ENCODE measurements around the gene PTAFR.

PTAFR gene

GRCh38 chr1:28163496-28164161 lies 12.9 kb downstream of the PTAFR start:
- H3K4me2 ChIP-seq (ENCODE audit: low read length, poor library complexity, severe bottlenecking): no peak overlapping the region
- H3K79me1 ChIP-seq (replicated peaks; ENCODE audit: low read length, poor library complexity, severe bottlenecking): no peaks in the 10 kb centered on the region
- H3K36me3 ChIP-seq (ENCODE audit: control insufficient read depth in 1 of 2, insufficient read depth in 2 of 2, low read depth in 1 of 2, low read length in 2 of 2): no peaks in the 10 kb centered on the region
- no peak overlapping the region for H3K4me3 ChIP-seq (ENCODE audit: insufficient read depth in 1 of 2, low read depth in 1 of 2, low read length in 2 of 2)
- H3K27me3 ChIP-seq (ENCODE audit: control insufficient read depth in 1 of 2, insufficient read depth in 1 of 2, low read length in 2 of 2): no peaks in the 10 kb centered on the region
- 70% methylated on average over 4 of the region's 4 CpGs for WGBS
- H3K4ac ChIP-seq (ENCODE audit: low read depth in 1 of 2, low read length in 2 of 2): no peak overlapping the region
- no peak overlapping the region for H2BK15ac ChIP-seq (ENCODE audit: low read depth, poor library complexity, severe bottlenecking)
- H3K9ac ChIP-seq (ENCODE audit: low read length): no peak overlapping the region
- H3K14ac ChIP-seq (ENCODE audit: low read length in 2 of 2): no peak overlapping the region
- H3K23ac ChIP-seq (ENCODE audit: low read length in 2 of 2): no peak overlapping the region
- H4K91ac ChIP-seq (ENCODE audit: low read length): no peak overlapping the region
- no peak overlapping the region for H4K8ac ChIP-seq (ENCODE audit: low read length)
- H3K27ac ChIP-seq (ENCODE audit: low read length, poor library complexity, severe bottlenecking): no peak overlapping the region
- H3K4me1 ChIP-seq (ENCODE audit: control insufficient read depth, insufficient read depth, low read depth, low read length): no peaks in the 10 kb centered on the region
- no peak overlapping the region for H2BK120ac ChIP-seq (ENCODE audit: low read depth, low read length)
- DNase-seq: no peak
- H2AFZ ChIP-seq (ENCODE audit: low read depth, low read length): no peak overlapping the region
- H3K9me3 ChIP-seq (ENCODE audit: control insufficient read depth, low read length): no peaks in the 10 kb centered on the region
- H2BK5ac ChIP-seq (ENCODE audit: low read depth, low read length, poor library complexity, severe bottlenecking): no peak overlapping the region
- no peak overlapping the region for H2BK12ac ChIP-seq (ENCODE audit: low read length in 2 of 2)
- H2AK5ac ChIP-seq (ENCODE audit: low read length, severe bottlenecking): no peak overlapping the region
- peak overlapping the region in 1 of 2 experiments; percentile 18 for H3K18ac ChIP-seq (ENCODE audit: low read depth in 1 of 2, low read length in 2 of 2)

GRCh38 chr1:28162151-28162550 lies 14.3 kb downstream of the PTAFR start:
- Histone ChIP-seq H3K27me3 (ENCODE audit: control insufficient read depth in 1 of 2, insufficient read depth in 1 of 2, low read length in 2 of 2) (no peaks in the 10 kb centered on the region), H3K14ac (ENCODE audit: low read length in 2 of 2) (peak overlapping the region in 1 of 2 experiments; percentile 46), H3K9me3 (ENCODE audit: control insufficient read depth, low read length) (no peaks in the 10 kb centered on the region), H3K4me1 (ENCODE audit: control insufficient read depth, insufficient read depth, low read depth, low read length) (no peaks in the 10 kb centered on the region), H3K4me2 (ENCODE audit: low read length, poor library complexity, severe bottlenecking) (no peak overlapping the region), H3K9ac (ENCODE audit: low read length) (no peak overlapping the region), H2BK5ac (ENCODE audit: low read depth, low read length, poor library complexity, severe bottlenecking) (no peak overlapping the region), H3K4me3 (ENCODE audit: insufficient read depth in 1 of 2, low read depth in 1 of 2, low read length in 2 of 2) (no peak overlapping the region), H4K91ac (ENCODE audit: low read length) (no peak overlapping the region), H2AK5ac (ENCODE audit: low read length, severe bottlenecking) (no peak overlapping the region), H4K8ac (ENCODE audit: low read length) (no peak overlapping the region), H3K36me3 (ENCODE audit: control insufficient read depth in 1 of 2, insufficient read depth in 2 of 2, low read depth in 1 of 2, low read length in 2 of 2) (no peaks in the 10 kb centered on the region), H3K27ac (ENCODE audit: low read length, poor library complexity, severe bottlenecking) (no peak overlapping the region), H2BK120ac (ENCODE audit: low read depth, low read length) (no peak overlapping the region), H3K18ac (ENCODE audit: low read depth in 1 of 2, low read length in 2 of 2) (no peak overlapping the region), H3K23ac (ENCODE audit: low read length in 2 of 2) (no peak overlapping the region), H2BK15ac (ENCODE audit: low read depth, poor library complexity, severe bottlenecking) (no peak overlapping the region), H3K4ac (ENCODE audit: low read depth in 1 of 2, low read length in 2 of 2) (no peak overlapping the region), H2AFZ (ENCODE audit: low read depth, low read length) (no peak overlapping the region), H2BK12ac (ENCODE audit: low read length in 2 of 2) (peak overlapping the region in 1 of 2 experiments; percentile 24), H3K79me1 (replicated peaks; ENCODE audit: low read length, poor library complexity, severe bottlenecking) (no peaks in the 10 kb centered on the region)
- DNase-seq: no peak
- WGBS: 85% methylated on average over 7 of the region's 7 CpGs

- no peak overlapping the region for H3K23ac ChIP-seq (ENCODE audit: low read length in 2 of 2)
- peak overlapping the region in 1 of 2 experiments; percentile 24 for H2BK12ac ChIP-seq (ENCODE audit: low read length in 2 of 2)
- no peak overlapping the region for H2BK120ac ChIP-seq (ENCODE audit: low read depth, low read length)
- DNase-seq: no peak
- no peak overlapping the region for H4K91ac ChIP-seq (ENCODE audit: low read length)
- no peak overlapping the region for H2BK15ac ChIP-seq (ENCODE audit: low read depth, poor library complexity, severe bottlenecking)
- no peak overlapping the region for H3K27ac ChIP-seq (ENCODE audit: low read length, poor library complexity, severe bottlenecking)
- H3K9me3 ChIP-seq (ENCODE audit: control insufficient read depth, low read length): no peaks in the 10 kb centered on the region
- no peak overlapping the region for H3K14ac ChIP-seq (ENCODE audit: low read length in 2 of 2)
- no peak overlapping the region for H3K9ac ChIP-seq (ENCODE audit: low read length)
- no peak overlapping the region for H2AK5ac ChIP-seq (ENCODE audit: low read length, severe bottlenecking)
- H3K4me3 ChIP-seq (ENCODE audit: insufficient read depth in 1 of 2, low read depth in 1 of 2, low read length in 2 of 2): no peak overlapping the region
- no peak overlapping the region for H2BK5ac ChIP-seq (ENCODE audit: low read depth, low read length, poor library complexity, severe bottlenecking)
- no peak overlapping the region for H2AFZ ChIP-seq (ENCODE audit: low read depth, low read length)
- H3K27me3 ChIP-seq (ENCODE audit: control insufficient read depth in 1 of 2, insufficient read depth in 1 of 2, low read length in 2 of 2): no peaks in the 10 kb centered on the region
- H3K36me3 ChIP-seq (ENCODE audit: control insufficient read depth in 1 of 2, insufficient read depth in 2 of 2, low read depth in 1 of 2, low read length in 2 of 2): no peaks in the 10 kb centered on the region
- 93% methylated on average over 3 of the region's 3 CpGs for WGBS
- H3K4ac ChIP-seq (ENCODE audit: low read depth in 1 of 2, low read length in 2 of 2): no peak overlapping the region
- H3K4me2 ChIP-seq (ENCODE audit: low read length, poor library complexity, severe bottlenecking): no peak overlapping the region
- no peaks in the 10 kb centered on the region for H3K4me1 ChIP-seq (ENCODE audit: control insufficient read depth, insufficient read depth, low read depth, low read length)
- no peaks in the 10 kb centered on the region for H3K79me1 ChIP-seq (replicated peaks; ENCODE audit: low read length, poor library complexity, severe bottlenecking)
- H3K18ac ChIP-seq (ENCODE audit: low read depth in 1 of 2, low read length in 2 of 2): no peak overlapping the region
- no peak overlapping the region for H4K8ac ChIP-seq (ENCODE audit: low read length)
Observed at GRCh38 chr1:28161751-28162150, 14.7 kb downstream of the PTAFR start.

- no peak overlapping the region for H2BK5ac ChIP-seq (ENCODE audit: low read depth, low read length, poor library complexity, severe bottlenecking)
- no peaks in the 10 kb centered on the region for H3K79me1 ChIP-seq (replicated peaks; ENCODE audit: low read length, poor library complexity, severe bottlenecking)
- H2BK120ac ChIP-seq (ENCODE audit: low read depth, low read length): peak overlapping the region; percentile 67
- H3K4me3 ChIP-seq (ENCODE audit: insufficient read depth in 1 of 2, low read depth in 1 of 2, low read length in 2 of 2): no peak overlapping the region
- no peak overlapping the region for H3K23ac ChIP-seq (ENCODE audit: low read length in 2 of 2)
- H4K8ac ChIP-seq (ENCODE audit: low read length): peak overlapping the region; percentile 83
- no peak overlapping the region for H2AFZ ChIP-seq (ENCODE audit: low read depth, low read length)
- no peaks in the 10 kb centered on the region for H3K27me3 ChIP-seq (ENCODE audit: control insufficient read depth in 1 of 2, insufficient read depth in 1 of 2, low read length in 2 of 2)
- no peak overlapping the region for H3K4me2 ChIP-seq (ENCODE audit: low read length, poor library complexity, severe bottlenecking)
- peak overlapping the region in 1 of 2 experiments; percentile 59 for H2BK12ac ChIP-seq (ENCODE audit: low read length in 2 of 2)
- peak overlapping the region; percentile 46 for H2BK15ac ChIP-seq (ENCODE audit: low read depth, poor library complexity, severe bottlenecking)
- H2AK5ac ChIP-seq (ENCODE audit: low read length, severe bottlenecking): no peak overlapping the region
- peak overlapping the region in 1 of 2 experiments; percentile 17 for H3K4ac ChIP-seq (ENCODE audit: low read depth in 1 of 2, low read length in 2 of 2)
- peak; percentile 70 for DNase-seq
- H3K36me3 ChIP-seq (ENCODE audit: control insufficient read depth in 1 of 2, insufficient read depth in 2 of 2, low read depth in 1 of 2, low read length in 2 of 2): no peaks in the 10 kb centered on the region
- H3K18ac ChIP-seq (ENCODE audit: low read depth in 1 of 2, low read length in 2 of 2): peak overlapping the region in 1 of 2 experiments; percentile 65
- H3K27ac ChIP-seq (ENCODE audit: low read length, poor library complexity, severe bottlenecking): no peak overlapping the region
- peak overlapping the region in 1 of 2 experiments; percentile 45 for H3K14ac ChIP-seq (ENCODE audit: low read length in 2 of 2)
- H4K91ac ChIP-seq (ENCODE audit: low read length): peak overlapping the region; percentile 76
- H3K9me3 ChIP-seq (ENCODE audit: control insufficient read depth, low read length): no peaks in the 10 kb centered on the region
- H3K9ac ChIP-seq (ENCODE audit: low read length): no peak overlapping the region
- 87% methylated on average over 5 of the region's 5 CpGs for WGBS
- peaks cover 1% of the 10 kb centered on the region for H3K4me1 ChIP-seq (ENCODE audit: control insufficient read depth, insufficient read depth, low read depth, low read length)
Observed at GRCh38 chr1:28160782-28161266, 15.7 kb downstream of the PTAFR start.
